ENCODE data around the gene MAP2K3. TPM values are rescaled to one million over a fixed set of nuclear protein-coding genes. Genes with fewer than 3 reads are reported as not detected.
"Not testable (repeated sequence)": the region's sequence is repeated elsewhere in the genome, so short reads cannot be mapped to it uniquely, and the experiment has no call there.

The MAP2K3 gene
- polyA plus RNA-seq, 1 donor (not counting 4 experiments of a cell fraction or from before 2014, with no cell fraction given), result 22.4 TPM

- H3K9me1 ChIP-seq (ENCODE audit: control insufficient read depth, extremely low read depth, insufficient read depth, low read length); H3K36me3 ChIP-seq (ENCODE audit: control insufficient read depth in 2 of 2, extremely low read depth in 1 of 2, insufficient read depth in 2 of 2, low read length in 2 of 2); H3K27ac ChIP-seq (ENCODE audit: control insufficient read depth, insufficient read depth, low read length); dilution Hi-C loops (cut with MboI; ENCODE audit: extremely low pct_ligation_motif_present, low sequenced_read_pairs); FAIRE-seq; H3K4me1 ChIP-seq (ENCODE audit: control insufficient read depth, extremely low read depth, insufficient read depth, low read length); H3K79me2 ChIP-seq (ENCODE audit: control insufficient read depth, insufficient read depth, low read length); H3K9me3 ChIP-seq (ENCODE audit: control insufficient read depth, low read depth, low read length); DNase-seq (ENCODE audit: low read depth, low spot score); H3K27me3 ChIP-seq (ENCODE audit: control insufficient read depth, extremely low read depth, insufficient read depth, low read length); H4K20me1 ChIP-seq (ENCODE audit: control insufficient read depth, extremely low read depth, insufficient read depth, low read length); H3K9ac ChIP-seq (ENCODE audit: control insufficient read depth, extremely low read depth, insufficient read depth, low read length): not testable (repeated sequence)
- Histone ChIP-seq H3K4me2 (ENCODE audit: control insufficient read depth, extremely low read depth, insufficient read depth, low read depth, low read length) (peak overlapping the region; percentile 60), H2AFZ (ENCODE audit: control insufficient read depth, low read length) (peak overlapping the region; percentile 65), H3K4me3 (ENCODE audit: control insufficient read depth in 2 of 3, extremely low read depth in 1 of 3, insufficient read depth in 2 of 3, low read depth in 1 of 3, low read length in 3 of 3) (peak overlapping the region; percentile 50 to 66 (median 54))
These were observed 39.0 kb downstream of the MAP2K3 start for GRCh38 chr17:21323257-21324111.

GRCh38 chr17:21324741-21325140, 40.2 kb downstream of the MAP2K3 start:
- H3K9me1 ChIP-seq (ENCODE audit: control insufficient read depth, extremely low read depth, insufficient read depth, low read length); dilution Hi-C loops (cut with MboI; ENCODE audit: extremely low pct_ligation_motif_present, low sequenced_read_pairs); H4K20me1 ChIP-seq (ENCODE audit: control insufficient read depth, extremely low read depth, insufficient read depth, low read length); H3K4me3 ChIP-seq (ENCODE audit: control insufficient read depth in 2 of 3, extremely low read depth in 1 of 3, insufficient read depth in 2 of 3, low read depth in 1 of 3, low read length in 3 of 3); DNase-seq (ENCODE audit: low read depth, low spot score); FAIRE-seq; H3K27me3 ChIP-seq (ENCODE audit: control insufficient read depth, extremely low read depth, insufficient read depth, low read length); H3K9me3 ChIP-seq (ENCODE audit: control insufficient read depth, low read depth, low read length); H3K27ac ChIP-seq (ENCODE audit: control insufficient read depth, insufficient read depth, low read length); H3K4me1 ChIP-seq (ENCODE audit: control insufficient read depth, extremely low read depth, insufficient read depth, low read length); H3K9ac ChIP-seq (ENCODE audit: control insufficient read depth, extremely low read depth, insufficient read depth, low read length); H3K4me2 ChIP-seq (ENCODE audit: control insufficient read depth, extremely low read depth, insufficient read depth, low read depth, low read length); H3K36me3 ChIP-seq (ENCODE audit: control insufficient read depth in 2 of 2, extremely low read depth in 1 of 2, insufficient read depth in 2 of 2, low read length in 2 of 2); H2AFZ ChIP-seq (ENCODE audit: control insufficient read depth, low read length); H3K79me2 ChIP-seq (ENCODE audit: control insufficient read depth, insufficient read depth, low read length): not testable (repeated sequence)

GRCh38 chr17:21327921-21328320, 43.4 kb downstream of the MAP2K3 start:
- H3K4me2 ChIP-seq (ENCODE audit: control insufficient read depth, extremely low read depth, insufficient read depth, low read depth, low read length); H3K36me3 ChIP-seq (ENCODE audit: control insufficient read depth in 2 of 2, extremely low read depth in 1 of 2, insufficient read depth in 2 of 2, low read length in 2 of 2); DNase-seq (ENCODE audit: low read depth, low spot score); H4K20me1 ChIP-seq (ENCODE audit: control insufficient read depth, extremely low read depth, insufficient read depth, low read length); H3K4me3 ChIP-seq (ENCODE audit: control insufficient read depth in 2 of 3, extremely low read depth in 1 of 3, insufficient read depth in 2 of 3, low read depth in 1 of 3, low read length in 3 of 3); H3K9ac ChIP-seq (ENCODE audit: control insufficient read depth, extremely low read depth, insufficient read depth, low read length); H3K9me1 ChIP-seq (ENCODE audit: control insufficient read depth, extremely low read depth, insufficient read depth, low read length); H3K4me1 ChIP-seq (ENCODE audit: control insufficient read depth, extremely low read depth, insufficient read depth, low read length); H3K27ac ChIP-seq (ENCODE audit: control insufficient read depth, insufficient read depth, low read length); H3K9me3 ChIP-seq (ENCODE audit: control insufficient read depth, low read depth, low read length); dilution Hi-C loops (cut with MboI; ENCODE audit: extremely low pct_ligation_motif_present, low sequenced_read_pairs); H2AFZ ChIP-seq (ENCODE audit: control insufficient read depth, low read length); H3K79me2 ChIP-seq (ENCODE audit: control insufficient read depth, insufficient read depth, low read length); FAIRE-seq; H3K27me3 ChIP-seq (ENCODE audit: control insufficient read depth, extremely low read depth, insufficient read depth, low read length): not testable (repeated sequence)

- H3K4me1 ChIP-seq (ENCODE audit: control insufficient read depth, extremely low read depth, insufficient read depth, low read length); dilution Hi-C loops (cut with MboI; ENCODE audit: extremely low pct_ligation_motif_present, low sequenced_read_pairs); H3K9me1 ChIP-seq (ENCODE audit: control insufficient read depth, extremely low read depth, insufficient read depth, low read length); H3K79me2 ChIP-seq (ENCODE audit: control insufficient read depth, insufficient read depth, low read length); FAIRE-seq; H3K4me3 ChIP-seq (ENCODE audit: control insufficient read depth in 2 of 3, extremely low read depth in 1 of 3, insufficient read depth in 2 of 3, low read depth in 1 of 3, low read length in 3 of 3); H3K27me3 ChIP-seq (ENCODE audit: control insufficient read depth, extremely low read depth, insufficient read depth, low read length); H3K9ac ChIP-seq (ENCODE audit: control insufficient read depth, extremely low read depth, insufficient read depth, low read length); H3K36me3 ChIP-seq (ENCODE audit: control insufficient read depth in 2 of 2, extremely low read depth in 1 of 2, insufficient read depth in 2 of 2, low read length in 2 of 2); H2AFZ ChIP-seq (ENCODE audit: control insufficient read depth, low read length); H3K4me2 ChIP-seq (ENCODE audit: control insufficient read depth, extremely low read depth, insufficient read depth, low read depth, low read length); H3K27ac ChIP-seq (ENCODE audit: control insufficient read depth, insufficient read depth, low read length); H4K20me1 ChIP-seq (ENCODE audit: control insufficient read depth, extremely low read depth, insufficient read depth, low read length); DNase-seq (ENCODE audit: low read depth, low spot score); H3K9me3 ChIP-seq (ENCODE audit: control insufficient read depth, low read depth, low read length): not testable (repeated sequence)
These were observed 44.3 kb downstream of the MAP2K3 start for GRCh38 chr17:21328778-21329177.
